RPMI7951 (cell line): ENCODE results near the gene CAPZA3. TPM values are rescaled to one million over a fixed set of nuclear protein-coding genes. Genes with fewer than 3 reads are reported as not detected.
"Not testable (repeated sequence)": the region's sequence is repeated elsewhere in the genome, so short reads cannot be mapped to it uniquely, and the experiment has no call there.

Experiments used
- DNase-seq: peaks from one replicate; pipeline ENCODE4 v3.0.0-alpha.2; 2012; ENCODE audit warnings: low read depth
- total RNA-seq: library from RNA; depleted of rRNA; stranded (reverse); fragments of >200 nt; shearing (Covaris generic); gene quantifications from 2 replicates; pipeline ENCODE4 v1.2.3, GENCODE V29; 2014; rRNA removed

CAPZA3 gene
- not detected in 2 replicates for total RNA-seq

- no peak for DNase-seq
Measured at GRCh38 chr12:18737819-18738218, at the start of gene CAPZA3, which contains the start of gene PLCZ1. Gene CAPZA3 (plus strand): TSS chr12:18738119. CDS start chr12:18738269, 150 bp downstream. Gene PLCZ1 (minus strand): TSS chr12:18738012. CDS start chr12:18737371, 641 bp downstream.

- no peak for DNase-seq
Measured at GRCh38 chr12:18689771-18690170, 48.1 kb upstream of the CAPZA3 start.

- peak; percentile 67 for DNase-seq
Measured at GRCh38 chr12:18690653-18691052, 47.3 kb upstream of the CAPZA3 start.

GRCh38 chr12:18693986-18694385 is 43.9 kb upstream of the CAPZA3 start:
- not testable (repeated sequence) for DNase-seq

GRCh38 chr12:18696971-18697602 is 40.8 kb upstream of the CAPZA3 start:
- DNase-seq = peak; percentile 49

GRCh38 chr12:18700271-18700670 is 37.6 kb upstream of the CAPZA3 start:
- DNase-seq = peak; percentile 84

GRCh38 chr12:18703321-18703720 is 34.6 kb upstream of the CAPZA3 start:
- no peak for DNase-seq

GRCh38 chr12:18703911-18704310 is 34.0 kb upstream of the CAPZA3 start:
- no peak for DNase-seq

- DNase-seq = peak; percentile 47
Measured at GRCh38 chr12:18706798-18707197, 31.1 kb upstream of the CAPZA3 start.

- no peak for DNase-seq
Measured at GRCh38 chr12:18716236-18716635, 21.7 kb upstream of the CAPZA3 start.

GRCh38 chr12:18718462-18718861 is 19.5 kb upstream of the CAPZA3 start:
- DNase-seq = no peak

- DNase-seq = no peak
Measured at GRCh38 chr12:18719922-18720510, 17.9 kb upstream of the CAPZA3 start.

- no peak for DNase-seq
Measured at GRCh38 chr12:18720690-18721089, 17.2 kb upstream of the CAPZA3 start.

GRCh38 chr12:18721452-18721851 is 16.5 kb upstream of the CAPZA3 start:
- DNase-seq = no peak

GRCh38 chr12:18723752-18724151 is 14.2 kb upstream of the CAPZA3 start:
- peak; percentile 74 for DNase-seq

- DNase-seq = no peak
Measured at GRCh38 chr12:18731156-18731555, 6.8 kb upstream of the CAPZA3 start.

- DNase-seq = peak; percentile 83
Measured at GRCh38 chr12:18747895-18748294, 10.0 kb downstream of the CAPZA3 start.

- DNase-seq = peak; percentile 53
Measured at GRCh38 chr12:18749386-18749957, 11.6 kb downstream of the CAPZA3 start.

GRCh38 chr12:18750085-18750484 is 12.2 kb downstream of the CAPZA3 start:
- peak; percentile 6 for DNase-seq

- no peak for DNase-seq
Measured at GRCh38 chr12:18751866-18752265, 13.9 kb downstream of the CAPZA3 start.

GRCh38 chr12:18752280-18752920 is 14.5 kb downstream of the CAPZA3 start:
- DNase-seq = peak; percentile 79

- no peak for DNase-seq
Measured at GRCh38 chr12:18752947-18753346, 15.0 kb downstream of the CAPZA3 start.
